IMR-90 (cell line): ENCODE measurements around the gene PPM1M. TPM values are rescaled to one million over a fixed set of nuclear protein-coding genes. Genes with fewer than 3 reads are reported as not detected.

Experiments used
- polyA plus RNA-seq, 3 experiments: library from polyadenylated mRNA; depleted of rRNA; stranded (reverse); fragments of >200 nt; gene quantifications; 2 replicates each; pipeline ENCODE4 v1.2.3, GENCODE V29; 2012; ENCODE audit warnings: low replicate concordance in 1 of 3
- total RNA-seq: library from RNA; depleted of rRNA; stranded (reverse); fragments of >200 nt; gene quantifications from 2 replicates; pipeline ENCODE4 v1.2.3, GENCODE V29; 2012
- TF ChIP-seq, protein P1 (sequence below): fragments of 150-350 bp; IDR thresholded peaks from 2 replicates; pipeline ENCODE4 v1.6.1; 2016; ENCODE audit warnings: low read depth, mild to moderate bottlenecking, low read length, moderate library complexity, borderline replicate concordance

Gene PPM1M
- total and polyA plus RNA-seq, 2 of the 4 experiments (the other 2 are of a cell fraction), result 12.2 to 18.1 TPM

DNA sequence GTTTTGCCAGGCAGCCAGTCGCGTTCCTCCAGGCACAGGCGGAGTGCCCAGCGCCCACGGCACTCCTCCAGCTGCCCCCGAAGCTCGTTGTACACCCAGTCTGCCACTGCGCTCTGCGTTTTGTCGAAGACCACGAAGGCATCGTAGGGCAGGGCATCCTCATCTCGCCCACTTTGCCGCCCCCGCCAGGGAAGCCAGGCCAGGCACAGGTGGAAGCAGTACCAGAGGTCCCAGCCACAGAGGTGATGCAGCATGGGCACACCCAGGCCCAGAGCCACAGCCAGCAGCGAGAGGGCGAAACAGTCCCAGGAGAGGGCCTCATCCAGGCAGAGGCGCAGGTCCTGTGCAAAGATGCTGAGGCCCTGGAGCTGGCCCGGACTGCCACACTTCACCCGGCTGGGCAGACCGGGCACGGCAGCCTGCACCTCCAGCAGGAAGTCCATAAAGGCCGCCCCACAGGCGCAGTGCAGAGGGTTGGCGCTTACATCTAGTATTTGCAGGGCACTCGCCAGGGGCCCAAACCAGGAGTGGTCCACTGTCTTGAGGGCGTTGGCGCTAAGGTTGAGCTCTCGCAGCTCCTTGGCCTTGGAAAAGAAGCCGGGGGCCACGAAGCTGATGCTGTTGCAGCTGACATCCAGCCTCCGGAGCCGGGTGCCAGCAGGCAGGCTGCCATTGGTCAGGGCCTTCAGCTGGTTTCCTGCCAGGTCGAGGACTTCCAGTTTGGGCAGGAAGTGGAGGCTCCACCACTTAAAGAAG lies 23.8 kb upstream of the PPM1M start (continued):
- TF ChIP-seq, protein P1, sequence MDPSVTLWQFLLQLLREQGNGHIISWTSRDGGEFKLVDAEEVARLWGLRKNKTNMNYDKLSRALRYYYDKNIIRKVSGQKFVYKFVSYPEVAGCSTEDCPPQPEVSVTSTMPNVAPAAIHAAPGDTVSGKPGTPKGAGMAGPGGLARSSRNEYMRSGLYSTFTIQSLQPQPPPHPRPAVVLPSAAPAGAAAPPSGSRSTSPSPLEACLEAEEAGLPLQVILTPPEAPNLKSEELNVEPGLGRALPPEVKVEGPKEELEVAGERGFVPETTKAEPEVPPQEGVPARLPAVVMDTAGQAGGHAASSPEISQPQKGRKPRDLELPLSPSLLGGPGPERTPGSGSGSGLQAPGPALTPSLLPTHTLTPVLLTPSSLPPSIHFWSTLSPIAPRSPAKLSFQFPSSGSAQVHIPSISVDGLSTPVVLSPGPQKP, result no peak
